NCI-H2107 treated with DMSO at 0.1 percent for 48 hours (cell line): ENCODE results near the gene PPP2R5C.
"Not testable (repeated sequence)": the region's sequence is repeated elsewhere in the genome, so short reads cannot be mapped to it uniquely, and the experiment has no call there.

Experiments used
- DNase-seq: peaks from one replicate; lab custom pipeline; 2025; ENCODE audit not compliant: unreplicated experiment; lab: John Stamatoyannopoulos, UW

Gene PPP2R5C

GRCh38 chr14:101761032-101761880, at the start of gene PPP2R5C:
TSS of gene PPP2R5C (plus strand) at chr14:101761709. CDS start at chr14:101761894, 185 bp downstream.
- DNase-seq: peak; percentile 55

- DNase-seq: not testable (repeated sequence)
Observed at GRCh38 chr14:101711857-101712233, 49.7 kb upstream of the PPP2R5C start.

- DNase-seq: not testable (repeated sequence)
Observed at GRCh38 chr14:101712341-101712740, 49.2 kb upstream of the PPP2R5C start.

GRCh38 chr14:101713091-101713490, 48.4 kb upstream of the PPP2R5C start:
- DNase-seq: not testable (repeated sequence)

- no peak for DNase-seq
Observed at GRCh38 chr14:101713621-101714349, 47.7 kb upstream of the PPP2R5C start.

- no peak for DNase-seq
Observed at GRCh38 chr14:101714394-101714793, 47.1 kb upstream of the PPP2R5C start.

GRCh38 chr14:101715210-101716076, 46.1 kb upstream of the PPP2R5C start:
- no peak for DNase-seq

- no peak for DNase-seq
Observed at GRCh38 chr14:101716077-101716950, 45.2 kb upstream of the PPP2R5C start.

- DNase-seq: no peak
Observed at GRCh38 chr14:101716956-101717662, 44.4 kb upstream of the PPP2R5C start.

- DNase-seq: no peak
Observed at GRCh38 chr14:101717663-101718490, 43.6 kb upstream of the PPP2R5C start.

- no peak for DNase-seq
Observed at GRCh38 chr14:101719045-101719645, 42.4 kb upstream of the PPP2R5C start.

GRCh38 chr14:101719708-101720107, 41.8 kb upstream of the PPP2R5C start:
- no peak for DNase-seq

- no peak for DNase-seq
Observed at GRCh38 chr14:101721111-101721510, 40.4 kb upstream of the PPP2R5C start.

GRCh38 chr14:101721951-101722661, 39.4 kb upstream of the PPP2R5C start:
- no peak for DNase-seq

- no peak for DNase-seq
Observed at GRCh38 chr14:101723061-101723595, 38.4 kb upstream of the PPP2R5C start.

GRCh38 chr14:101725652-101726051, 35.9 kb upstream of the PPP2R5C start:
- not testable (repeated sequence) for DNase-seq

- DNase-seq: no peak
Observed at GRCh38 chr14:101726295-101726953, 35.1 kb upstream of the PPP2R5C start.
